HG02678 (cell line): ENCODE measurements around the gene ZDHHC13.

Experiments used
- ATAC-seq: cut with Tn5 transposase; IDR thresholded peaks from one replicate; pipeline ENCODE4 v1.9.1; 2021; ENCODE audit warnings: mild to moderate bottlenecking, moderate library complexity; ENCODE audit not compliant: unreplicated experiment

The ZDHHC13 gene

DNA sequence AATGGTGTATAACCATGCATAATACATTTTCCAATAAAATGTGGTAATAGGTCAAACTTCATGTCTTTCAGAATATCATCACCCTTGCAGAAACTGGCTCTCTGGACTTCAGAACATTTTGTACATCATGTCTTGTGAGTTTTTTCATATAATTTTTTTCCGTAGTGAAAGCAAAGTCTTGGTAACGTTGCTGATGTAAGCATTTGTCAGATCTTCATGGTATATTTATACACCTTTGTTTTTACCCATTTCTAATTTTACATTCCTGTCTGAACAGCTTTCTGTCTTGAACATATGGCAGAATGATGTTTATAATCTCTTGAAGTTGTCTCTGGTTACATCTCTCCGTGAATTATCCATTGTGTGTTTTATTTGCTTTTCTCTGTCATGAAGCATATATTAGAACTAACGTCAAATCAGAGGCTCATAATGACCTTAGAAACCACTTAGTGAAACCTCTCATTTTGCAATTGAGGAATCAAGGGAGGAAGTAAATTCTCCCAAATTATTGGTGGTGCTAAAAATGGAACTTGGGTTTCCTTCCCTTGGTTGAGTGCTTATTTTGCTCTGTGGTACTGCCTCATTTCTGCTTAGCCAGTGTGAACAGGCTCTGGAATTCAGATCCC is 47.4 kb downstream of the ZDHHC13 start:
- no peak for ATAC-seq

DNA sequence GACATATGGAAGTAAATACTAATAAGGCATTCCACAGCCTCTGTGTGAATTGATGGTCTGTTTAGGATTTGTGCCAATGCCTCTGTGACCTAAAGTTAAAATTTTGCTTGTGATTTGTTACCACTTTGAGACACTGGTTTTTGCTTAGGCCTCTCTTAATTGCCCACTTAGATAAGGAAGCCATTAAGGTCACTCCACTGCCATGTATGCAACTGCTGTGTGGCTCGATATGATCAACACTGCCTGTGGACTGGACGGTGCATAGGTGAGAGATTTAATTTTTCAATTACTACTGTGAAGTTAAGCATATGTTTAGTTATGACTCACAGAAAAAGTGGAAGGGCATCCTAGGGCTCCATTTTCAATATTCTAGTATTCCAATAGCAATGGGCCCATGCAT is 47.9 kb downstream of the ZDHHC13 start:
- ATAC-seq = no peak

- ATAC-seq = no peak
Measured at GRCh38 chr11:19168090-19168489, 51.1 kb downstream of the ZDHHC13 start.

DNA sequence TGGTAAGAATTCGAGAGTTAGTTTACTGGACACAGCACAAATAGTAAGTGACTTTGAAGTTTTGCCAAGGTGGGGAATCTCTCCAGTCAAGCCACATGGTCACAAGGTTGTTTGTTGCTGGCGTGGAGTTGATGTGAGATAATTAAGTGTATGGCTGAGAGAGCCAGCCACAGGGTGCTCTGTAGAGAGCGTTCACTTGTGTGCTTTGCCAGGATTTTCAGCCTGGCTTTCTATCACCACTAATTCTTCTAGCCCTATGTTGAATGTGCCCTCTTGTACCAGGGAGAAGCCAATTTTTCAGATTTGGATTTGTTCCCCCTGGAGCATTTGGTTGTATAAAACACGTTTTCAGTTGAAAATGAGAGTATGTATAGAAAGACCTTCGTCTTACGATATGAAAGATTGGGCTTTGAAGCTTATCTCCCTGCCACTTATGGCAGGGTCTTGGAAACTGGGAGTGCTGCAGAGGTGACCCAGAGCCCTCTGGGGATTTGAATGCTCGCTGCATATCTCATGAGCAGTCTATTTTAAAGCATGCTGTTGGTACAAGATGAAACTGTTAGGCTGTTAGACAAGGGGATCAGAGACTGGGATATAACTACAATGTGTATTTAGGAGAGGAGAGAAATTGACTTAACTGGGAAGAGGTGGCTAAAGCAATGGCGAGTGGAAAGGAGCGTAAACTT is 56.2 kb downstream of the ZDHHC13 start:
- ATAC-seq = no peak

DNA sequence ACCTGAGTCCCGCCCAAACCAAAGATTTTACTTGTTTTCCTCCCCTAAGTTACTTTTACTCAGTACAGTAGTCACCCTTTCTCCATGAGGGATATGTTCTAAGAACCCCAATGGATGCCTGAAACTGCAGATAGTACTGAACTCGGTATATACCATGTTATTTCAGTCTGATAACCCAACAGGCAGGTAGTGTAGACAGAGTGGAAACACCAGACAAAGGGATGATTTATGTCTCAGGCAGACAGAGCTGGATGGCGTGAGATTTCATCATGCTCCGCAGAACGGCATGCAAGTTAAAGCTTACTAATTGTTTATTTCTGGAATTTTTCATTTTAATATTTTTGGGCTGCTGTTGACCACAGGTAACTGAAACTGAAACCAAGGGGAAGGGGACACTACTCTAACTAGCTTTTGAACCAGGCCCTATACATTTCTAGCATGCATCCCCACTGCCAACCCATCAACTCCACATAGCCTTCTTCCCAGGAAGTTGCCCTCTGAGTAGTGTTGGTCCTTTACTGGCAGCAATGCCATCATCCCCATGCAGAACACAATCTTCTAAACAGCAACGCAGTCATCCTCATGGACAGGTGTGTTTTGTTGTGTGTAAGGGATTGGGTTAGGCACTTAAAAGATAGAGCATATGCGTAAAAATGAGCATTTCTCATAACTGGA is 57.1 kb downstream of the ZDHHC13 start:
- no peak for ATAC-seq

DNA sequence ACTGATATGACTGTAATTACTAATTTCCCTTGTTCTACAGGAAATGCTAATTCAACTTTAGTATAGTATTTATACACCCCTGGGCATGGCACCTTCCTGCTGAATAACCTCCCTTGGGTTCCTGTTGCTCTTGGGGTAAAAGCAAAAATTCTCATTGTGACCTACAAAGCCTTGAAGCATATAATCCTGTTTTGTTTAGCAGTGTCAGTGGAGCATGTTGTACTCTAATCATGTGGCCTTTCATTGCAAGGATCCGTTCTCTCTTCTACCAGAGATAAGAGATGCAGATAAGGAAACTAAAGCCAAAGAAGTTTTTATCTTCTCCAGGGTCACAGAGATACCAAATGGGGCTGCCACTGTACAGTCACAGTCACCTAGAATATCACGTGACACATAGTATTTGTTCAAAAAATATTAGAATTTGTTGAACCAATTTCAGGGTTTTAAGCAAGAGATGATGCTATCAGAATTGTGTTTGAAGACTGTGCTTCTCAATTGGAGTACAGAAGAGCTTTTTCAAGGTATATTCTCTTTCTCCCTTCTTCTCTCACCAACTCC is 59.7 kb downstream of the ZDHHC13 start:
- no peak for ATAC-seq

DNA sequence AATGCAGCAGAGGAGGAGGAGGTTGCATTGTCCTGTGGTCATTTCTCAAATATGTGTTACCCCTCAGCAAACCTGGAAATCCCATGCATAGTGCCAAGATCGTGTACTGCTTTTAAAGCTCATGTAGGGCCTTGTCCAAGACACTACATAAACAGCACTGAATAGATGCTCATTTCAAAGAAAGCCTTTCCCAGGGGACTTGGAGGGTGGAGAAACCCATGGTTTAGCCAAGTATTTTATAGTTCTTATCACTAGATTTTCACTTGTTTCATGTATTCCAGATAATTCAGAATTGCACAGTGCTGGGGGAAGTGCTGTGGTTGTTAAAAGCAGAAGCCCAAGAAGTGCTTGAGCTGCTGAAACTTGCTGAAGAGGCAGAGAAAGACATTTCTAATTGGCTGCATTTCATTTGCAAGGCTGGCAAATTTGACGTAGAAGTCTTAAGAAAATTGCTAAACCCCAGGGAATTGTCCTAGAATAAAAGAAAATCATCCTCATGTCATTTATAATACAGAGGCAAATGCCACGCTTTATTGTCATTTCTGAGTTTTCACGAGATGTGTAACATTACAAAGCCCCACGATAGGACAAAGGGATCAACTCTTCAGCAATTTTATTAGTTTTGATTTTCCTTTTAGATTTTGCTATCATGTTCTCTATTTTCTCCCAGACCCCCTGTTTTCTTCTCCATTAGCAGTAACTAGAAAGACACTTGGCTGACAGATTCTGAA is 64.7 kb downstream of the ZDHHC13 start:
- ATAC-seq = no peak

GRCh38 chr11:19183646-19184045 is 66.7 kb downstream of the ZDHHC13 start:
- no peak for ATAC-seq

DNA sequence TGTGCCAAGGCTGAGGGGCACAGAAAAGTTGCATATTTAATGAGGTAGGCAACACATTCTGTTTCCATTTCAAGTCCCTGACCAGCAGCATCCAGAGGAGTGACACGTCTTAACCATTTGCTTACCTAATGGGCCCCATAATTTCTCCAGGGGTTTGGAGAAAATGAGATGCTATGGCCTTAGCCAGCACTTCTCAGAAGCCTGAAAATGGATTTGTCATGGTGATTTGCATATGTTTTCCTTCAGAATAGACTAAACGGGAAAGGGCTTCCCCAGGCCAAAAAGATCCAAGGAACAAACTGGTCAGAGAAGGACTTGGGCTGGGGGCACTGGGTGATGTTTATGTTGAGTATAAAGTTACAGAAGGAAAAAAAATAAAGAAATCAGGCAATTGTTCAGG is 68.1 kb downstream of the ZDHHC13 start:
- ATAC-seq = no peak

GRCh38 chr11:19185516-19186052 is 68.6 kb downstream of the ZDHHC13 start:
- no peak for ATAC-seq

GRCh38 chr11:19187114-19187832 is 70.3 kb downstream of the ZDHHC13 start:
- ATAC-seq = no peak

DNA sequence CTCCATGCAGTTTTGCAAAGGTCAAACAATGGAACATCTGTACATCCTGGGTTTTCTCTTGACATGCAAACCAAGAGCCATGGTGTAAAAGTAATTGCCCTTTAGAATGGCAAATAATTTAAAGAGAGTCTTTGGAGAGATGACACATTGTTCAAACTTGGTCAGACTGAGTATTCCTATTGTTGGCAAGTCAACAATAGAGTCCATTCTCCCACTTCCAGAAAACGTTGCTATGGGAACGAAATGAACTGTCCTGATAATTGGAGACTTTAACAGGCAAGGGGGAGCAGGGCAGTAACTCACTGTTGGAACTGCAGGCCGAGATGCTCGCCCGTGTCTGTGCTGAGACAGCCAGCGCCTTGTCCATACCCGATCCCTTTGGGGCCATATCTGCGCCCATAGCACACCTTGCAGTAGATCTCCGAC is 70.9 kb downstream of the ZDHHC13 start:
- no peak for ATAC-seq

DNA sequence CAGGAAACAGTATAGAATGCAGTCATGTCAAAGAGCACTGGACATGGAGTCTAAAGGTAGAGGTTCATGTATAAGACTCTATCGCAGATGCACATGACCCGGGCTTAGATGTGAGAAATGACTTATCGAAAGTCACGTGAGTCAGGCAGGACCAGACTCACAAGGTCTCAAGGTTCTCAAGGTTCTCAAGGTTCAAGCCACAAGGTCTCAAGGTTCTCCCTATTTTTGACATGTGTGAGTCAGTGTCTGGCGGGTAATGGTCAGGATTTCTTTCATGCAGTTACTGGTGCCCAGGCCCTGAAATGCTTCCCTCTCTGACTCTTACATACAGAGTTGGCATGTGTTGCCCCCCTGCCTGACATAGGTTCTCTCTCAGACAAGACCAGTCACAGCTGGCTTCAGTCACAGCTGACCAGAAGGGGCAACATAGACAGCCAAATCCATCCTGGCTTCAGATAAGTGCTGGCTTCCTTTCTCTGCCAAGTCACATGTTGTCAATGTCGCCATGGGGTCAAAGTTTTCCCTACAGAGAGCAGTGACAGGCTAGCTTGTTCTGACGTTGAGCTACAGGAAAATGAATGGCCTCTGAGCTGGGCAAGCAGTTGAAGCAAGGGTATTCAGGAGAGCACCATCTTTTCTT is 74.7 kb downstream of the ZDHHC13 start:
- ATAC-seq = no peak

DNA sequence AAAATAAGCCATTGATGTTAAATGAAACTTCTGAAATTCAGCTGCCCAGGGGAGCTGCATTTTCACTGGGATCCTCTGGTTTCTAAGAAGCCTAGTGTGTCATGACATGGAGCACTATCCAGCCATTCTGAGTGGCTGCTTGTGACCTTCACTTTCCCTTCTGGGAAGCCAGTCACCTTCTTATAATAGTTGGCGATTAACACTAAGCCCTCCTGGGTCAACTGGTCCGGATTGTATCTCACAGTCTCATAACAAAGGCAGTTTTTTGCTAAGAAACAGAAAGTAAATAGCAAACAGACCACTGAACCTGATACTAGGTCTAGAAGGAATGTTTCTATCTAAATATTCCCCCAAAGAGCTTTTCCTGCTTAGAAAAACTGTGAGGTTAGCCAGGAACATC is 76.9 kb downstream of the ZDHHC13 start:
- no peak for ATAC-seq

- ATAC-seq = no peak
Measured at GRCh38 chr11:19194620-19195308, 77.8 kb downstream of the ZDHHC13 start.

DNA sequence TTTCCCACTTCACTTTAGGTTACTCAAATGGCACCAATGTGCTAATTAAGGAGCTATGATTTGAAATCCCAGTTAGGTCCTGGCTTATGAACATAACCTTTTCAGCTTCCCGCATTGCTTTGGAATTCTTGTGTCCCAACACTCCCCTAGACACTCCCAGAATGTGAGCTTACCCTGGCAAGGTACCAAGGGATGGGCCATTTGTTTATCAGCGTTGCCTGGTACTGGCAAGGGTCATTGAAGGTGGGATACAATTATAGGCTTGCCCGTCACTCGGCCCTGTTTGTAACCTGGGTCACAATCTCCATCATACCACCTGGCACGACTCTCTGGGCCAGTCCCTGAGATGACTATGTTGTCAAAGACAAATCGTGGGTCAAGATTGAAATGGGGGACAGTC is 79.5 kb downstream of the ZDHHC13 start:
- no peak for ATAC-seq

DNA sequence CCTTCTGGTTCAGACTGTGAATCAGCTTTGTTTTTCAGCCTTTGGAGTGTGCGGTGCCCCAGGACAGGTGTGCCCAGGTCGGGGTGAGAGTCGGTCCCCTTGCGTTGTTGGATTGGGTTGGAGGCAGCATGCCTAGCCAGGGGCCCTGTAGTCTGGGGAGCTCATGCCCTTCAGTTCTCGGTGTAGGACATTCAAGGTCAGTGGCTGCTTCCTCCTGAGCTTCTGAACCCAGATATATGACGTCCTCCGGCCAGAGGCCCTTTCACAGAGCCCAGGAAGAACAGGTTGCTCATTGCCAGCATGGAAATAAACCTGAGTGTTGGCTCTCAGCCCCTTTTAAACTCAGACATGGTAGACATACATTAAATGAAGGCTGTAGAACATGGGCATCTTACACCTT is 82.1 kb downstream of the ZDHHC13 start:
- no peak for ATAC-seq

GRCh38 chr11:19199771-19200170 is 82.8 kb downstream of the ZDHHC13 start:
- ATAC-seq = no peak
